ENCODE data around the gene PRKRIP1.
"Not testable (repeated sequence)": the region's sequence is repeated elsewhere in the genome, so short reads cannot be mapped to it uniquely, and the experiment has no call there.

The PRKRIP1 gene

GRCh38 chr7:102403563-102403962 lies 7.4 kb downstream of the PRKRIP1 start:
- no peak for DNase-seq (ENCODE audit: low read depth, low spot score)
- no peaks in the 10 kb centered on the region for H3K4me1 ChIP-seq (ENCODE audit: control insufficient read depth, insufficient read depth, low read length)
- H3K4me3 ChIP-seq (ENCODE audit: low read length), result no peak overlapping the region
- WGBS (ENCODE audit: insufficient coverage, insufficient read length), result no CpG with 5 or more reads among the region's 3 CpGs
- H3K27ac ChIP-seq (ENCODE audit: low read length), result no peak overlapping the region
- no peaks in the 10 kb centered on the region for H3K9me3 ChIP-seq (ENCODE audit: control insufficient read depth, insufficient read depth, low read length)
- H3K36me3 ChIP-seq (ENCODE audit: control insufficient read depth, insufficient read depth, low read length), result peaks cover 24% of the 10 kb centered on the region
- H3K27me3 ChIP-seq (ENCODE audit: control insufficient read depth, insufficient read depth, low read length), result no peaks in the 10 kb centered on the region

- WGBS (ENCODE audit: insufficient coverage, insufficient read length), result no CpG with 5 or more reads among the region's 15 CpGs
- H3K27me3 ChIP-seq (ENCODE audit: control insufficient read depth, insufficient read depth, low read length), result no peaks in the 10 kb centered on the region
- no peak overlapping the region for H3K4me3 ChIP-seq (ENCODE audit: low read length)
- H3K36me3 ChIP-seq (ENCODE audit: control insufficient read depth, insufficient read depth, low read length), result peaks cover 23% of the 10 kb centered on the region
- no peaks in the 10 kb centered on the region for H3K4me1 ChIP-seq (ENCODE audit: control insufficient read depth, insufficient read depth, low read length)
- no peak overlapping the region for H3K27ac ChIP-seq (ENCODE audit: low read length)
- DNase-seq (ENCODE audit: low read depth, low spot score), result no peak
- no peaks in the 10 kb centered on the region for H3K9me3 ChIP-seq (ENCODE audit: control insufficient read depth, insufficient read depth, low read length)
These were observed 8.1 kb downstream of the PRKRIP1 start for GRCh38 chr7:102404005-102404861.

DNA sequence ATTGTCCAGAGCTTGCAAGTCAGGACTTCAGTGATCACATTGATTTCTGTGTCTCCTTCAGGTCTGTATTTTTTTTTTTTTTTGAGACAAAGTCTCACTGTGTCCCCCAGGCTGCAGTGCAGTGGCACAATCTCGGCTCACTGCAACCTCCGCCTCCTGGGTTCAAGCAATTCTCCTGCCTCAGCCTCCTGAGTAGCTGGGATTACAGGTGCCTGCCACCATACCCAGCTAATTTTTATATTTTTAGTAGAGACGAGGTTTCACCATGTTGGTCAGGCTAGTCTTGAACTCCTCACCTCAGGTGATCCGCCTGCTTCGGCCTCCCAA lies 8.7 kb downstream of the PRKRIP1 start:
- peaks cover 22% of the 10 kb centered on the region for H3K36me3 ChIP-seq (ENCODE audit: control insufficient read depth, insufficient read depth, low read length)
- not testable (repeated sequence) for H3K4me3 ChIP-seq (ENCODE audit: low read length); H3K4me1 ChIP-seq (ENCODE audit: control insufficient read depth, insufficient read depth, low read length); DNase-seq (ENCODE audit: low read depth, low spot score); H3K9me3 ChIP-seq (ENCODE audit: control insufficient read depth, insufficient read depth, low read length); H3K27me3 ChIP-seq (ENCODE audit: control insufficient read depth, insufficient read depth, low read length); H3K27ac ChIP-seq (ENCODE audit: low read length)
- no CpG with 5 or more reads among the region's 5 CpGs for WGBS (ENCODE audit: insufficient coverage, insufficient read length)

DNA sequence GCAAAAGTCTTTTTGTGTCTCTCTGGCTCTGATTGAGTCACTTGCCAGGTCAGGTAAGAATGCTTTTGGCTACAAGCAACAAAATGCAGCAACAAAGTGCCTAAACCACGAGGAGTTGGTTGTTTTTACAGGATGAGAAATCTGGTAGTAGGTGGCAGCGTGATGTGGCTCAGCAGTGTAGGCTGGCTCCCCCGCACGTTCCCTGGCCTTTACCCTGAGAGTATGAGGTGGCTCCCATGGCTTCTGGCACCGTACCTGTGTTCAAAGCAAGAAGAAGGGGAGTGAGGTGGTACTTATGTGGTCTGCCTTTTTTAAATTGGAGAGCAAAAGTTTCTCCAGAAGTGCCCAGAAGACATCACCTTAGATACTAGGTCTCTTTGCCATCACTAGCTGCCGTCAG lies 11.7 kb downstream of the PRKRIP1 start:
- Histone ChIP-seq H3K27ac (ENCODE audit: low read length) (no peak overlapping the region), H3K4me1 (ENCODE audit: control insufficient read depth, insufficient read depth, low read length) (no peaks in the 10 kb centered on the region), H3K36me3 (ENCODE audit: control insufficient read depth, insufficient read depth, low read length) (peaks cover 27% of the 10 kb centered on the region), H3K9me3 (ENCODE audit: control insufficient read depth, insufficient read depth, low read length) (peaks cover 2% of the 10 kb centered on the region; the same call in 1 of the 2 replicates), H3K4me3 (ENCODE audit: low read length) (no peak overlapping the region), H3K27me3 (ENCODE audit: control insufficient read depth, insufficient read depth, low read length) (no peaks in the 10 kb centered on the region)
- no CpG with 5 or more reads among the region's 6 CpGs for WGBS (ENCODE audit: insufficient coverage, insufficient read length)
- no peak for DNase-seq (ENCODE audit: low read depth, low spot score)

DNA sequence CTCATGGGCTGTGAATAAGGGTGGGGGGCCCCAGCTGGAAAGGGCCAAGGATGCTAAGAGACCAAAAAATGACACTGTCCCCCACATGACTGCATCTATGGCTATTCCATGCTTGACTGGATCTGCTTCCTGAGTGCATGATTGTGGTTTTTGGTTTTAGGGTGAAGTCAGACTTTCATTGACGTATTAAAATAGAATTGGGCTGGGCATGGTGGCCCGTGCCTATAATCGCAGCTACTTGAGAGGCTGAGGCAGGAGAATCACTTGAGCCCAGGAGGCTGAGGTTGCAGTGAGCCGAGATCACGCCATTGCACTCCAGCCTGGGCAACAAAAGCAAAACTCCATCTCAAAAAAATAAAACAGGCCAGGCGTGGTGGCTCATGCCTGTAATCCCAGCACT lies 12.4 kb downstream of the PRKRIP1 start:
- H3K36me3 ChIP-seq (ENCODE audit: control insufficient read depth, insufficient read depth, low read length), result peaks cover 27% of the 10 kb centered on the region
- not testable (repeated sequence) for H3K9me3 ChIP-seq (ENCODE audit: control insufficient read depth, insufficient read depth, low read length); H3K27ac ChIP-seq (ENCODE audit: low read length); H3K27me3 ChIP-seq (ENCODE audit: control insufficient read depth, insufficient read depth, low read length); DNase-seq (ENCODE audit: low read depth, low spot score); H3K4me1 ChIP-seq (ENCODE audit: control insufficient read depth, insufficient read depth, low read length); H3K4me3 ChIP-seq (ENCODE audit: low read length)
- WGBS (ENCODE audit: insufficient coverage, insufficient read length), result no CpG with 5 or more reads among the region's 6 CpGs

DNA sequence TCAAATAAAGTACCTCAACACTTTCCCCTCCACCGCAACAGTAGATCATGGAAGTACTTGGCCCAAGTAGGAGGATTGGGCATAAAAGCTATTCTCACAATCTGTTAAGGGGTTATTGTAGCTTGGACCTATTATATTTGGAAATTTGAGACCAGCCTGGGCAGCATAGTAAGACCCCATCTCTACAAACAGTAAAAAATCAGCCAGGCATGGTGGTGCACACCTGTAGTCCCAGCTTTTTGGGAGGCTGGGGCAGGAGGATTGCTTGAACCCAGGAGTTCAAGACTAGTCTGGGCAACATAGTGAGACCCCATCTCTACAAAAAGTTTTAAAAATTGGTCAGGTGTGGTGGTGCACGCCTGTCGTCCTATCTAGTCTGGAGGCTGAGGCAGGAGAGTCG lies 13.2 kb downstream of the PRKRIP1 start:
- Histone ChIP-seq H3K27me3 (ENCODE audit: control insufficient read depth, insufficient read depth, low read length) (no peaks in the 10 kb centered on the region), H3K27ac (ENCODE audit: low read length) (no peak overlapping the region), H3K4me3 (ENCODE audit: low read length) (no peak overlapping the region), H3K9me3 (ENCODE audit: control insufficient read depth, insufficient read depth, low read length) (peaks cover 2% of the 10 kb centered on the region; the same call in 1 of the 2 replicates), H3K4me1 (ENCODE audit: control insufficient read depth, insufficient read depth, low read length) (no peaks in the 10 kb centered on the region), H3K36me3 (ENCODE audit: control insufficient read depth, insufficient read depth, low read length) (peaks cover 27% of the 10 kb centered on the region)
- WGBS (ENCODE audit: insufficient coverage, insufficient read length), result no CpG with 5 or more reads among the region's 4 CpGs
- DNase-seq (ENCODE audit: low read depth, low spot score), result no peak

DNA sequence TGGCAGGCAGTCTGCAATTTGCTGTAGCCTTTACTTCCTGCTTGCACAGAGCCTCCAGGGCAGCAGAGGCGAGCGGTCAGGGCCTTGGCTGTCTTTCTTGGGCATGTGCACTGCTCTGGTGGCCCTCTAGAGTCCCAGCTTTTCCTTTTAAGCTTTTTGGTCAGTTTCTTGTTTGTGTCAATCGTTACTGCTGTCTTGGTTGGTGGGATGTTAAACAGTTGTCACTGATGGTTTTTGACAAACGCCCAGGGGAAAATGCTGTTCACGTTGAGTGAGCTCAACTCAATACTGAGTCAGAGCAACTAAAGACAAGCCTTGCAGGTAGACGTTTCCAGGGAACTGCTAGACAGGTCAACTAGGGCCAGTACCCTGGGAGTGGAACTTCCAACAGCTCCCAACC lies 14.0 kb downstream of the PRKRIP1 start:
- no peak for DNase-seq (ENCODE audit: low read depth, low spot score)
- Histone ChIP-seq H3K4me1 (ENCODE audit: control insufficient read depth, insufficient read depth, low read length) (no peaks in the 10 kb centered on the region), H3K27me3 (ENCODE audit: control insufficient read depth, insufficient read depth, low read length) (no peaks in the 10 kb centered on the region), H3K4me3 (ENCODE audit: low read length) (no peak overlapping the region), H3K9me3 (ENCODE audit: control insufficient read depth, insufficient read depth, low read length) (peaks cover 2% of the 10 kb centered on the region; the same call in 1 of the 2 replicates), H3K36me3 (ENCODE audit: control insufficient read depth, insufficient read depth, low read length) (peaks cover 27% of the 10 kb centered on the region), H3K27ac (ENCODE audit: low read length) (no peak overlapping the region)
- no CpG with 5 or more reads among the region's 6 CpGs for WGBS (ENCODE audit: insufficient coverage, insufficient read length)

DNA sequence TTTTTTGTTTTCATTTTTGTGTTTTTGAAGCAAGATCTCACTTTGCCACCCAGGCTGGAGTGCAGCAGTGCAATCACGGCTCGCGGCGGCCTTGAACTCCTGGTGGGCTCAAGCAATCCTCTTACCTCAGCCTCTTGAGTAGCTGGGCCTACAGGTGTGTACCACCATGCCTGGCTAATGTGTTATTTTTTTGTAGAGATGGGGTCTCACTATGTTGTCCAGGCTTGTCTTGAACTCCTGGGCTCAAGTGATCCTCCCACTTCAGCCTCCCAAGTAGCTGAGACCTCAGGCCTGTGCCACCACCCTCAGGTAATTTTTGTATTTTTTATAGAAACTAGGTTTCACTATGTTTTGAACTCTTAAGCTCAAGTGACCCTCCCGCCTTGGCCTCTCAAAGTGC lies 14.8 kb downstream of the PRKRIP1 start:
- peaks cover 2% of the 10 kb centered on the region; the same call in 1 of the 2 replicates for H3K9me3 ChIP-seq (ENCODE audit: control insufficient read depth, insufficient read depth, low read length)
- H3K4me3 ChIP-seq (ENCODE audit: low read length), result no peak overlapping the region
- DNase-seq (ENCODE audit: low read depth, low spot score), result no peak
- H3K27ac ChIP-seq (ENCODE audit: low read length), result no peak overlapping the region
- H3K36me3 ChIP-seq (ENCODE audit: control insufficient read depth, insufficient read depth, low read length), result peaks cover 25% of the 10 kb centered on the region
- H3K4me1 ChIP-seq (ENCODE audit: control insufficient read depth, insufficient read depth, low read length), result no peaks in the 10 kb centered on the region
- no CpG with 5 or more reads among the region's 5 CpGs for WGBS (ENCODE audit: insufficient coverage, insufficient read length)
- no peaks in the 10 kb centered on the region for H3K27me3 ChIP-seq (ENCODE audit: control insufficient read depth, insufficient read depth, low read length)

DNA sequence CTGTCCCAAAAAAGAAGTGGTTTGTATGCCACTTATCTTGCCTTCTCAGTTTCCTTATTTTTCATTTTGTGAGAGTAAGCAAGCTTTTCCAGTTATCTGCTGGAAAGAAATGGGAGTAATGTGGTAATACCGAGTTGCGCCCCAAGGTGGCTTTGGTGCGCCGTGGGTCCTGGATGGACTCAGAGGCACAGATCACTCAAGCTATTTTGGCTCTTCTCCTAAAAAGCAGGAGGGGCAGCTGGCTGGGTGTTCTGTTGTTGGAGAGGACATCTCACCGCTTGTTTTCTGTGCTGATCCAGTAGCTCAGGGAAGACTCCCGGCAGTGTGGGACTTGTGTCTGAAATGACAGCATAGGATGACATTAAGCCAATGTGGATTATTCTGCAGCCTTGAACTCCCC lies 16.4 kb downstream of the PRKRIP1 start:
- no peaks in the 10 kb centered on the region for H3K4me1 ChIP-seq (ENCODE audit: control insufficient read depth, insufficient read depth, low read length)
- peaks cover 16% of the 10 kb centered on the region for H3K36me3 ChIP-seq (ENCODE audit: control insufficient read depth, insufficient read depth, low read length)
- no peak overlapping the region for H3K4me3 ChIP-seq (ENCODE audit: low read length)
- no CpG with 5 or more reads among the region's 6 CpGs for WGBS (ENCODE audit: insufficient coverage, insufficient read length)
- no peak for DNase-seq (ENCODE audit: low read depth, low spot score)
- no peak overlapping the region for H3K27ac ChIP-seq (ENCODE audit: low read length)
- no peaks in the 10 kb centered on the region for H3K27me3 ChIP-seq (ENCODE audit: control insufficient read depth, insufficient read depth, low read length)
- peaks cover 2% of the 10 kb centered on the region; the same call in 1 of the 2 replicates for H3K9me3 ChIP-seq (ENCODE audit: control insufficient read depth, insufficient read depth, low read length)

GRCh38 chr7:102413091-102413490 lies 16.9 kb downstream of the PRKRIP1 start:
- Histone ChIP-seq H3K4me3 (ENCODE audit: low read length) (no peak overlapping the region), H3K27ac (ENCODE audit: low read length) (no peak overlapping the region), H3K4me1 (ENCODE audit: control insufficient read depth, insufficient read depth, low read length) (no peaks in the 10 kb centered on the region), H3K9me3 (ENCODE audit: control insufficient read depth, insufficient read depth, low read length) (peaks cover 2% of the 10 kb centered on the region; the same call in 1 of the 2 replicates), H3K36me3 (ENCODE audit: control insufficient read depth, insufficient read depth, low read length) (peaks cover 11% of the 10 kb centered on the region), H3K27me3 (ENCODE audit: control insufficient read depth, insufficient read depth, low read length) (no peaks in the 10 kb centered on the region)
- WGBS (ENCODE audit: insufficient coverage, insufficient read length), result no CpG with 5 or more reads among the region's 5 CpGs
- no peak for DNase-seq (ENCODE audit: low read depth, low spot score)

- Histone ChIP-seq H3K27ac (ENCODE audit: low read length) (no peak overlapping the region), H3K4me3 (ENCODE audit: low read length) (no peak overlapping the region), H3K4me1 (ENCODE audit: control insufficient read depth, insufficient read depth, low read length) (no peaks in the 10 kb centered on the region), H3K27me3 (ENCODE audit: control insufficient read depth, insufficient read depth, low read length) (no peaks in the 10 kb centered on the region), H3K9me3 (ENCODE audit: control insufficient read depth, insufficient read depth, low read length) (peaks cover 2% of the 10 kb centered on the region; the same call in 1 of the 2 replicates), H3K36me3 (ENCODE audit: control insufficient read depth, insufficient read depth, low read length) (peaks cover 8% of the 10 kb centered on the region; the same call in 1 of the 2 replicates)
- WGBS (ENCODE audit: insufficient coverage, insufficient read length), result no CpG with 5 or more reads among the region's 4 CpGs
- no peak for DNase-seq (ENCODE audit: low read depth, low spot score)
These were observed 17.4 kb downstream of the PRKRIP1 start for GRCh38 chr7:102413611-102414010.
